Activated T-helper 1 cell treated with anti-CD3 and anti-CD28 coated beads, Interleukin-12 subunit alpha, Interleukin-12 subunit beta, Interleukin-2, Interleukin-4 antibody, amounts not matched to agents 30 ng/mL and 10 ng/mL and 1 ng/mL, durations not matched to agents 14 hours and 24 hours and 36 hours (primary cell): ENCODE measurements around the gene OR4F15. TPM values are rescaled to one million over a fixed set of nuclear protein-coding genes. Genes with fewer than 3 reads are reported as not detected.
"Not testable (repeated sequence)": the region's sequence is repeated elsewhere in the genome, so short reads cannot be mapped to it uniquely, and the experiment has no call there.

ENCODE experiments used
- DNase-seq: peaks from one replicate; pipeline ENCODE4 v3.0.0; 2021; ENCODE audit warnings: low spot score
- H3K27ac Mint-ChIP-seq: one replicate; pipeline ENCODE4 v1.8.0; 2021; ENCODE audit warnings: mild to moderate bottlenecking, mixed read lengths
- H3K27me3 Mint-ChIP-seq: one replicate; pipeline ENCODE4 v1.8.0; 2022; ENCODE audit warnings: mild to moderate bottlenecking, moderate library complexity, mixed read lengths; ENCODE audit not compliant: insufficient read depth
- H3K36me3 Mint-ChIP-seq: one replicate; pipeline ENCODE4 v1.8.0; 2021; ENCODE audit warnings: low read depth, mixed read lengths
- H3K4me1 Mint-ChIP-seq: one replicate; pipeline ENCODE4 v1.8.0; 2021; ENCODE audit warnings: low read depth, mixed read lengths
- H3K4me3 Mint-ChIP-seq: one replicate; pipeline ENCODE4 v1.8.0; 2021; ENCODE audit warnings: mild to moderate bottlenecking, moderate library complexity, mixed read lengths
- H3K9me3 Mint-ChIP-seq: one replicate; pipeline ENCODE4 v1.8.0; 2021; ENCODE audit warnings: mixed read lengths
- intact Hi-C: fragments of 100-400 bp; cut with micrococcal nuclease; formaldehyde crosslinking; loops from one replicate; pipeline ENCODE4 v1.15.1; 2024
- total RNA-seq: library from RNA; stranded (reverse); gene quantifications from 2 replicates; pipeline ENCODE4 v1.2.3, GENCODE V29; 2022

OR4F15 gene
- not detected in 2 replicates for total RNA-seq

- intact Hi-C loops: no loop called here
- Mint-ChIP-seq H3K9me3 (no peaks in the 10 kb centered on the region), H3K4me3 (no peak within 1 kb of the TSS), H3K36me3 (no peaks in the 10 kb centered on the region), H3K27me3 (peaks cover 6% of the 10 kb centered on the region), H3K27ac (no peak within 1 kb of the TSS), H3K4me1 (no peaks in the 10 kb centered on the region)
- DNase-seq: no peak
Measured at GRCh38 chr15:101811902-101812301, at the start of gene OR4F15. Gene OR4F15 (plus strand): TSS chr15:101812202. CDS start chr15:101818187, 5,985 bp downstream.

- DNase-seq, H3K27ac Mint-ChIP-seq, intact Hi-C loops, H3K36me3 Mint-ChIP-seq, H3K4me1 Mint-ChIP-seq, H3K4me3 Mint-ChIP-seq, H3K9me3 Mint-ChIP-seq, H3K27me3 Mint-ChIP-seq: not testable (repeated sequence)
Measured at GRCh38 chr15:101764669-101765339, 47.2 kb upstream of the OR4F15 start.

- H3K27ac Mint-ChIP-seq, intact Hi-C loops, H3K27me3 Mint-ChIP-seq, DNase-seq, H3K4me3 Mint-ChIP-seq, H3K36me3 Mint-ChIP-seq, H3K4me1 Mint-ChIP-seq, H3K9me3 Mint-ChIP-seq: not testable (repeated sequence)
Measured at GRCh38 chr15:101765340-101765671, 46.7 kb upstream of the OR4F15 start.

- H3K9me3 Mint-ChIP-seq: no peaks in the 10 kb centered on the region
- H3K27ac Mint-ChIP-seq: peak overlapping the region; percentile 3
- no peaks in the 10 kb centered on the region for H3K36me3 Mint-ChIP-seq
- no peak for DNase-seq
- no peaks in the 10 kb centered on the region for H3K4me1 Mint-ChIP-seq
- no peaks in the 10 kb centered on the region for H3K27me3 Mint-ChIP-seq
- H3K4me3 Mint-ChIP-seq: no peak overlapping the region
- intact Hi-C loops: no loop called here
Measured at GRCh38 chr15:101765772-101766456, 46.1 kb upstream of the OR4F15 start.

- H3K9me3 Mint-ChIP-seq, H3K27ac Mint-ChIP-seq, intact Hi-C loops, H3K4me3 Mint-ChIP-seq, H3K27me3 Mint-ChIP-seq, DNase-seq, H3K4me1 Mint-ChIP-seq, H3K36me3 Mint-ChIP-seq: not testable (repeated sequence)
Measured at GRCh38 chr15:101767083-101767640, 44.8 kb upstream of the OR4F15 start.

GRCh38 chr15:101772921-101773320 lies 39.1 kb upstream of the OR4F15 start:
- Mint-ChIP-seq H3K4me1 (no peaks in the 10 kb centered on the region), H3K4me3 (no peak overlapping the region), H3K9me3 (no peaks in the 10 kb centered on the region), H3K27me3 (peaks cover 2% of the 10 kb centered on the region), H3K27ac (no peak overlapping the region), H3K36me3 (no peaks in the 10 kb centered on the region)
- no peak for DNase-seq
- intact Hi-C loops: no loop called here

GRCh38 chr15:101773496-101774100 lies 38.4 kb upstream of the OR4F15 start:
- no peak overlapping the region for H3K27ac Mint-ChIP-seq
- H3K9me3 Mint-ChIP-seq: no peaks in the 10 kb centered on the region
- H3K4me1 Mint-ChIP-seq: no peaks in the 10 kb centered on the region
- intact Hi-C loops: no loop called here
- H3K36me3 Mint-ChIP-seq: no peaks in the 10 kb centered on the region
- peaks cover 2% of the 10 kb centered on the region for H3K27me3 Mint-ChIP-seq
- no peak overlapping the region for H3K4me3 Mint-ChIP-seq
- DNase-seq: no peak

- DNase-seq: no peak
- Mint-ChIP-seq H3K36me3 (no peaks in the 10 kb centered on the region), H3K4me3 (no peak overlapping the region), H3K4me1 (no peaks in the 10 kb centered on the region), H3K27ac (no peak overlapping the region), H3K27me3 (peaks cover 2% of the 10 kb centered on the region), H3K9me3 (no peaks in the 10 kb centered on the region)
- intact Hi-C loops: no loop called here
Measured at GRCh38 chr15:101775136-101775535, 36.9 kb upstream of the OR4F15 start.

- H3K27me3 Mint-ChIP-seq, H3K27ac Mint-ChIP-seq, DNase-seq: not testable (repeated sequence)
Measured at GRCh38 chr15:101778576-101778975, 33.4 kb upstream of the OR4F15 start.

GRCh38 chr15:101780225-101780624 lies 31.8 kb upstream of the OR4F15 start:
- H3K4me3 Mint-ChIP-seq, DNase-seq, H3K27ac Mint-ChIP-seq, H3K36me3 Mint-ChIP-seq, intact Hi-C loops, H3K9me3 Mint-ChIP-seq, H3K4me1 Mint-ChIP-seq: not testable (repeated sequence)
- H3K27me3 Mint-ChIP-seq: peaks cover 13% of the 10 kb centered on the region

More at GRCh38 chr15:101778576-101778975, 33.4 kb upstream of the OR4F15 start:
- H3K4me3 Mint-ChIP-seq, H3K9me3 Mint-ChIP-seq, H3K36me3 Mint-ChIP-seq, intact Hi-C loops, H3K4me1 Mint-ChIP-seq: not testable (repeated sequence)

- H3K9me3 Mint-ChIP-seq: no peaks in the 10 kb centered on the region
- peaks cover 16% of the 10 kb centered on the region for H3K27me3 Mint-ChIP-seq
- H3K4me3 Mint-ChIP-seq: no peak overlapping the region
- DNase-seq: no peak
- no peaks in the 10 kb centered on the region for H3K36me3 Mint-ChIP-seq
- intact Hi-C loops: no loop called here
- no peak overlapping the region for H3K27ac Mint-ChIP-seq
- H3K4me1 Mint-ChIP-seq: no peaks in the 10 kb centered on the region
Measured at GRCh38 chr15:101781928-101782327, 30.1 kb upstream of the OR4F15 start.

- DNase-seq: no peak
- H3K4me1 Mint-ChIP-seq: no peaks in the 10 kb centered on the region
- H3K36me3 Mint-ChIP-seq: no peaks in the 10 kb centered on the region
- H3K27ac Mint-ChIP-seq: no peak overlapping the region
- no peaks in the 10 kb centered on the region for H3K9me3 Mint-ChIP-seq
- peaks cover 13% of the 10 kb centered on the region for H3K27me3 Mint-ChIP-seq
- no peak overlapping the region for H3K4me3 Mint-ChIP-seq
- intact Hi-C loops: no loop called here
Measured at GRCh38 chr15:101784644-101785043, 27.4 kb upstream of the OR4F15 start.

- H3K36me3 Mint-ChIP-seq, H3K4me1 Mint-ChIP-seq, H3K27ac Mint-ChIP-seq, H3K4me3 Mint-ChIP-seq, DNase-seq, intact Hi-C loops, H3K9me3 Mint-ChIP-seq: not testable (repeated sequence)
- peaks cover 12% of the 10 kb centered on the region for H3K27me3 Mint-ChIP-seq
Measured at GRCh38 chr15:101786422-101786821, 25.6 kb upstream of the OR4F15 start.
